ENCODE measurements around the gene IFI27L2. TPM values are rescaled to one million over a fixed set of nuclear protein-coding genes. Genes with fewer than 3 reads are reported as not detected.
A peak's percentile ranks its signal among the peaks of the same experiment; 100 is the strongest.

Gene IFI27L2
- total RNA-seq, 1 experiment from 2014 or later: 28.6 TPM

- no peak overlapping the region for H3T11ph ChIP-seq (ENCODE audit: low read length)
- H3K27me3 Mint-ChIP-seq (ENCODE audit: low read depth): peaks cover 46% of the 10 kb centered on the region
- peak overlapping the region; percentile 81 for H3K4me2 ChIP-seq (ENCODE audit: insufficient read depth, insufficient read length, low read length)
- H3K23ac ChIP-seq (ENCODE audit: insufficient read length, low read depth, low read length): no peak overlapping the region
- H3K36me3 Mint-ChIP-seq (ENCODE audit: insufficient read depth in 1 of 3, low read depth in 3 of 3): peaks cover 0 to 5% (median 0%) of the 10 kb centered on the region in 3 experiments; a peak in 1 of 7 replicates
- H3K27me3 ChIP-seq (ENCODE audit: insufficient read depth, low read length): no peaks in the 10 kb centered on the region; the same call in 1 of the 2 replicates
- H3K4ac ChIP-seq (ENCODE audit: low read depth, low read length): no peak overlapping the region
- no peak overlapping the region for H2BK20ac ChIP-seq (ENCODE audit: low read depth, low read length, poor library complexity, severe bottlenecking)
- no peak for DNase-seq
- no peaks in the 10 kb centered on the region for H4K20me1 ChIP-seq (ENCODE audit: control insufficient read depth, insufficient read depth, insufficient read length)
- H3K23me2 ChIP-seq (ENCODE audit: insufficient read length, low read depth, low read length, poor library complexity, severe bottlenecking): peaks cover 11% of the 10 kb centered on the region
- H2BK5ac ChIP-seq (ENCODE audit: insufficient read length, low read length): no peak overlapping the region
- no peak overlapping the region for H2BK120ac ChIP-seq (ENCODE audit: low read depth, low read length, poor library complexity, severe bottlenecking)
- H2AK5ac ChIP-seq (ENCODE audit: insufficient read length, low read length): no peak overlapping the region
- H3K79me1 ChIP-seq (ENCODE audit: insufficient read depth, low read depth, low read length, poor library complexity, severe bottlenecking): no peaks in the 10 kb centered on the region
- WGBS (ENCODE audit: extremely low coverage, insufficient read length, low lambda C conversion rate): no CpG with 5 or more reads among the region's 7 CpGs
- H4K91ac ChIP-seq (ENCODE audit: insufficient read length, low read depth, low read length): no peak overlapping the region
- no peak overlapping the region for H3K27ac ChIP-seq (ENCODE audit: insufficient read length, low read depth, low read length)
- H2AFZ ChIP-seq (ENCODE audit: low read length): no peak overlapping the region
- H4K5ac ChIP-seq (ENCODE audit: insufficient read length, low read depth, low read length): no peak overlapping the region
- no peak overlapping the region for H3K18ac ChIP-seq (ENCODE audit: insufficient read length, low read depth, low read length)
- peaks cover 36 to 46% of the 10 kb centered on the region in 2 experiments for H3K4me1 Mint-ChIP-seq
- H3K4me3 Mint-ChIP-seq: peak overlapping the region; percentile 84 to 97
- H4K8ac ChIP-seq (replicated peaks; ENCODE audit: insufficient read length, low read depth, low read length): no peak overlapping the region
- no peaks in the 10 kb centered on the region for H3K9me3 Mint-ChIP-seq
- H2BK15ac ChIP-seq (ENCODE audit: low read depth, low read length): no peak overlapping the region
- no peak overlapping the region for H3K56ac ChIP-seq (ENCODE audit: insufficient read length, low read depth, low read length)
- no peak overlapping the region for H3K14ac ChIP-seq (ENCODE audit: insufficient read depth, low read length)
- no peaks in the 10 kb centered on the region for H3K9me3 ChIP-seq (ENCODE audit: control insufficient read depth, low read depth, low read length)
- H3K79me2 ChIP-seq (ENCODE audit: insufficient read depth, low read length): peaks cover 3% of the 10 kb centered on the region; the same call in 1 of the 2 replicates
- H3K4me1 ChIP-seq (ENCODE audit: insufficient read depth, low read length): peaks cover 3% of the 10 kb centered on the region; the same call in 1 of the 2 replicates
- TF ChIP-seq CTCF (conservative IDR thresholded peaks at IDR 0.05): no peak
- H3K9ac ChIP-seq (ENCODE audit: extremely low read depth, insufficient read length, low read length): no peak overlapping the region
- no peak overlapping the region for H3K27ac Mint-ChIP-seq
- H2BK12ac ChIP-seq (ENCODE audit: insufficient read length, low read depth, low read length): no peak overlapping the region
Observed at GRCh38 chr14:94175747-94176146, 46.3 kb upstream of the IFI27L2 start.
